AML-193 (cell line): ENCODE measurements around the gene NMT1.

Source experiments
- DNase-seq, 2 experiments: peaks; one replicate each; lab custom pipeline; 2025; lab: John Stamatoyannopoulos, UW

NMT1 gene

DNA sequence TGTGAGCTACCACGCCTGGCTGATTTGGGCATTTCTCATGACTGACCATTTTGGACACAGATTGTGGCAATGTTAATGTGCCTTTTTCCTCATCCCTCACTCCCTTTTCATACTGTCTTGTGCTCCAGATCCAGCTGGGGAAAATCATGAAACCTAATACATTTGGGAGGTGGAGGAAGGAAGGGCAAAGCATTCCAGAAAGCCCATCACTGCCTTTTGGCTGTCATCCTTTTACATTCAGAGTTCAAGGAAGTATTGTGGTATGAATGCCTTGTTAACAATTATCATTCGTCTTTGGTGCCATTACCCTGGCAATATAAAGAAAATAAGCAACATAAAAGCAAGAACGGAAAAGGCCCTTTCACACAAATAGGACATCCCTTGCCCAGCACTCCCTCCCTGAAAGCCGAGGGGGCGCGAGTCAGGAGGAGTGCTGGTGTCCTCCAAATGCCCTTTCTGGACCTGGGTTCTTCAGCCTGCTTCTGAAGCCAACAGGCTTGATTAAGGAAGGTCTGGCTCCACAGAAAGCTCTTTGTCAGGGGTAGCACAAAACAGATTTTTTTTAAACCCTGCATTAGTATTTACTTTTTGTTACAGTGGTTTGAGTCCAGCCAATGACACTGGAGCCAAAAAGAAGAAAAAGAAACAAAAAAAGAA lies 20.1 kb downstream of the NMT1 start:
- DNase-seq = no peak

DNA sequence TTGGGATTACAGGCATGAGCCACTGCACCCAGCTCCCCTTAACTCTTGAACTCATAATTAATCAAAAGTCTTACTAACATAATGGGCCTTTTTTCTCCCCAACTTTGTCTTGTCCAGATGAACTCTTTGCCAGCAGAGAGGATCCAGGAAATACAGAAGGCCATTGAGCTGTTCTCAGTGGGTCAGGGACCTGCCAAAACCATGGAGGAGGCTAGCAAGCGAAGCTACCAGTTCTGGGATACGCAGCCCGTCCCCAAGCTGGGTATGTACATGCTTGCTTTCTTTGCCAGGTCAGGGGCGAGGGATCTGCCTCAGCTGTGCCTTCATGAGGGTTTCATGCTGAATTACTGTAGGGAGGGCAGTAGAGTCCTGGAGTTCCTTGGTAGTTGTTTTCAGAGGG lies 25.3 kb downstream of the NMT1 start:
- DNase-seq = no peak

DNA sequence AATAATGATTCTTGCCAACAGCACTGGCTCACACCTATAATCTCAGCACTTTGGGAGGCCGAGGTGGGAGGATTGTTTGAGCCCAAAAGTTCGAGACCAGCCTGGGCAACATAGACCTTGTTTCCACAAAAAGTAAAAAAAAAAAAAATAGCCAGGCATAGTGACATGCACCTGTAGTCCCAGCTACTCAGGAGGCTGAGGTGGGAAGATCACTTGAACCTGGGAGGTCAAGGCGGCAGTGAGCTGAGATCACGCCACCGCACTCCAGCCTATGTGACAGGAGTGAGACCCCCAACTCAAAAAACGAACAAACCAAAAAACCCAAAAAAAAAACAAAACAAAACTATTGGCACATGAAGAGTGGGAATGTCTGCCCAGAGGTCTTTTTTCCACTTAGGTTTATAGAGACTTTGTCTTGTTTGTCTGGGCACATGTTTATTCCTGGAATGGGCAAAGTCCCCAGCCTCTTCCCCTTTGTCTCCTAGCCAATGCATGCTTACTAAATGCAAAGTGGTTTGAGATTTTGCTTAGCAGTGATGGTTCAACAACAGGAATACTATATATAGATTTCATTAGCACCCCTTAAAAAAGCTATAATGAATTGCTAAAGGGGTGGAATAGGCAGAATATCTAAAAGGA lies 25.9 kb downstream of the NMT1 start:
- DNase-seq = no peak

DNA sequence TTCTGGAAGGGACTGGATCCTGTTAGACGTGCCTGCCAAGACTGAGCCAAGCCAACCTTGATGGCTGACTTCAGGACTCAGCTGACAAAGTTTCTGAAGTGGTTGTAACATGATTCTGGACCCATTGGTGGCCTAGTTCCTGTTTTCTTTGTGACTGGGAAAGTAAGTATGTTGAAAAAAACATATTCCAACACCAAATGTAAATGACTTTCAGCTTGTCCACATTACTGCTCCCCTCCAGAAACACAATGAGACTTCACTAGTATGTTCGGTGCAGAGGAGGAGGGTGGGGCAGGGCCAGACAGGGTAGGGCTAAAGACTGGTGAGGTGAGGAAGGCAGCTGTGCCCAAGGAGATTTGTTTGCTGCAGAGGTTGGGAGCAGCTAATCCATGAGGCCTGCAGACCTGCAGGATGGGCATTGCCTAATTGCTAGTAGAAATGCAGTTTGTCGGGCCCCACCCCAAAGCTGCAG lies 26.4 kb downstream of the NMT1 start:
- DNase-seq = no peak

DNA sequence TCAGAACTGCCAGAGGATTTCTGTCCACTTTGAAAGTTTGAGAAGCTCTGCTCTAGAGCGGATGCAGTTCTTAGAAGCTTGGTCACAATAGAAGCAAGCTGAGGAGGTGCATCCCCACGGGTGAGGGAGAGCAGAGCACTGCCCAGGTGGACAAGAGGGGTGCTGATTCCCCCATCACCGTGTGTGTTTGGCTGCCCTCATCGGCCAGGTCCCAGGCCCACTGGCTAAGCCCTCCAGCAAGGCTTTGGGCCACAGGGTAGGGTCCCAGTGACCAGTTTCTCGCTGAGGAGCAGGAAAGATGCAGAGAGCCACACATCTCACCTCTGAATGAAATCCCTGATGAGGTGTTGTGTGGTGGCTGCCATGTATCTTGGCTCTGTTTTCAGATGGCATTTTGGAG lies 26.9 kb downstream of the NMT1 start:
- DNase-seq = no peak

DNA sequence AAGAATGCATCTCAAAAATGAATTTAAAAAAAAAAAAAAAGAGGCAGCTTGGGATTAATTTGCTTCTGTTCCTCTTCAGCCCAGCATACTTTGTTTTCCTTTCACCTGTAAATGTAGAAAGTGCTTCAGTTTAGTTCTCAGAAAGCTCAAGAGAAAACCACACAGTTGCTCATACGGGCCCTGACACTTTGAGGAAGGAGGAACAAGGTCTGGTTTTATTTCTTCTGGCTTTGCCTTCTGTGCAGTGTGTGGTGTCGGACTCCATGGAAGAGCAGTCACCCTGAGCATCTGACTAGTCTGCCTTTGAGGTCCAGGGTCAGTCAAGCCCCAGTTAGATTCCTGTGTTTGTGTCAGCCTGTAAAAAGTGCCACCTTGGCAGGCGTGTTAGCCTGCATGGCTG lies 27.6 kb downstream of the NMT1 start:
- DNase-seq = no peak

DNA sequence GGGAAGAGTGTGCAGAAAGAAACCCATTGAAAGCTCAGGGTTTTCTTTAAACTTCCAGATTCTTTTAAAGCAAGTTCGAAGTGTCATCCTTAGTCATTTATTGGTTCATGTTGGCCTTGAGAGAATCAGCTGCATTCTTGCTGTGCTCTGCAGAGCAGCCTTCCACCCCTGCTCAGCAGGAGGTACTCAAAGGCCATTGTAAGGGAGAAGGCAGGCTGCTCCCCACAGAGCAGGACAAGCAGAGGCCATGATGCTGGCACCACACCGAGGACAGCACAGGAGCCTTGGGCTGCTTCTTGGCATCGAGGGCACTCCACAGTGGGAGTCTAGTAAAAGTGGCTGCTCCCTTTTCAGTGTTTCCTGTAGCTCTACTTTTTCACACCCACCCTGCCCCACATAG lies 29.6 kb downstream of the NMT1 start:
- DNase-seq = no peak

DNA sequence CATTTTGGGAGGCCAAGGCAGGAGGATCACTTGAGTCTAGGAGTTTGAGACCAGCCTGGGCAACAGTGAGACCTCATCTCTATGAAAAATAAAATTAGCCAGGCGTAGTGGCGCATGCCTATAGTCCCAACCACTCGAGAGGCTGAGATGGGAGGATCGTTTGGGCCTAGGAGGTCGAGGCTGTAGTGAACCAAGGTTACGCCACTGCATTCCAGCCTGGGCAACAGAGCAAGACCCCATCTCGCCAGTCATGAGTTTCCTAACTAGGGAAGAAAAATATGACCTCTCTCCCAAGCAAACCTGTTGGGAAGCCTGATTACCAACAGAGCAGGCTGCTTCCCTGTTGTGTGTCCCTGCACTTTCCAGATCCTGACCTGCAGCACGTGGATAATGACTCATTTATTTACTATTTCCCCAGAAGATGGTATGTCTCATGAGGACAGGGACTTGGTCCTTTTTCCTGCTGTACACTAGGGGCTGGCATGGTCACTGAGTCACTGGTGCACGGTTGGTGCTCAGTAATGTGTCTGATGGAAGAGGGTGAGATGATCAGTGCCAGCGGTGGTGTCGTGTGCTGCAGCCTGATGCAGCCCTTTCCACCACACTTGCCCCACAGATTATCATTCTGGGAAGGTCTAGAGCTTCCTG lies 30.8 kb downstream of the NMT1 start:
- DNase-seq = no peak

DNA sequence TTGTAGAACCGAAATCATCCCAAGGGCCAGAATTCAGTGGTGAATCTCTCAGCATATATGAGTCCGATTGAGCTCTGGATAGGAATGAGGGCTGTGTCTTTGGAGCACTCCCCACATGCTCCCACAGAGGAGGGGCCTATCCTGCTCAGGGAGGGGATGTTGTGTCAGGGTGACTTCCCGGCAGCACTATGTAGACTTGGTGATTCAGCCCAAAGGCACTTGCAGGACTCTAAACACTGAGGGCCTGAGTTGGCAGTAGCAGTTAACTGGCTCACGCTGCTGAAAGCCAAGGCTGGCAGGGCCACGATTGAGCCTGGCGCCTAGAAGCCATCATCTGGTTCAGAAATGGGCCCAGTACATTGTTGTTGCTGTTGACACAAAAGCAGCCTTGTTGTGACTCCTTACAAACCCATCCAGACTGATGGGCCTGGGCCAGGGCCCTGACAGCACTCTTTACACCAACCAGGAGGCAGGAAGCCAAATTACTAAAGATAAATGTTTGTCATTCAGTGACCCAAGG lies 31.9 kb downstream of the NMT1 start:
- no peak for DNase-seq

DNA sequence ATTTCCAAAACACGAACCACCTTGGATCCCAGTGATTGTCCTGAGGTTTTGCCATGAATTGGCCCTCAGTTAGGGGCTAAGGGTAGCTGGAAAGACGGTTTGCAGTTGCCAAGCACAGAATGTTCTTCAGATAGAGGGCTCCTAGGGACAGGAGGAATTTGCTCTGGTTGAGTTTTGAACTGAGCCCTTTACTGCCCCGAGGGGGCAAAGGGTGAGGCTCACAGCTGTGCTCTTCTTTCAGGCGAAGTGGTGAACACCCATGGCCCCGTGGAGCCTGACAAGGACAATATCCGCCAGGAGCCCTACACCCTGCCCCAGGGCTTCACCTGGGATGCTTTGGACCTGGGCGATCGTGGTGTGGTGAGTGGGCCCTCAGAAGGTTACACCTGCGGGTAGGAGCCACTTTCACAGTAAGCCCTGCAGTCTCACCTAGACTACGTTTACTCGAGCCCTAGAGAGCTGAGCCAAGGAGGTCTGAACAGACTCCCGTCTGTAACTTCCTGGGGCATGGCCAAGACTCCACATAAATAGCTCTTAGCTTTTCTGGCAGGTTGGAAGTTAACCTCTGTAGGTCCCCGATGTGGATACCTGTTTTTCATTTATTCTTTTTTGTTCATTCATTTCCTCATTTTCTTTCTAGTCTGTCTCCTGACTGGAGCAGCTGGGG lies 32.5 kb downstream of the NMT1 start:
- no peak for DNase-seq

DNA sequence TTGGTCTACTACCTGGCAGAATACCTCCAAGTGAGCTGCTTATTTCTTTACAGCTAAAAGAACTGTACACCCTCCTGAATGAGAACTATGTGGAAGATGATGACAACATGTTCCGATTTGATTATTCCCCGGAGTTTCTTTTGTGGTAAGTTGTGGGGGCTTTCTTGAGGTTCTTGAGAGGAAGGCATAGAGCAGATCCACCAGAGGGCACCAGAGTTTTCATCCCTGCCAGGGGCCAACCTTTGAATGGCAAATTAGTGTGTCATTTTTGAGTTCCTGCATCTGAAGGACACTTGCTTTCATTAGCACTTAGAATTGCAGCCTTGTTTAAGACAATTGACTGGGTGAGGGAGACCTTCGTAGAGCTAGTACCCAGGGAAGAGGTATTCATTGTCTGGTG lies 35.0 kb downstream of the NMT1 start:
- DNase-seq = peak; percentile 36 to 56

DNA sequence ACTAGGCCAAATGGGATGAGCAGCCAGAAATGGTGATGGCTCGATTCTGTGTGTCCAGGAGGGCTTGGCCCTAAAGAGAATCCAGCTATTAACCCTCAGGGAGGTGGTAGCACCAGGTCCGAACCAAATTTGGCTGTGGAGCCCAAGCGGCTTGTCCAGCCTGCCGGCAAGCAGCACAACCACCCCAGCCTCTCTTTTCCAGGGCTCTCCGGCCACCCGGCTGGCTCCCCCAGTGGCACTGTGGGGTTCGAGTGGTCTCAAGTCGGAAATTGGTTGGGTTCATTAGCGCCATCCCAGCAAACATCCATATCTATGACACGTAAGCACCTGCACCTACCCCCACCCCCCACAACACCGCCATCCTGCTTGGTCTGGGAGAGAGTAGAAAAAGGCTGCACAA lies 35.8 kb downstream of the NMT1 start:
- no peak for DNase-seq

DNA sequence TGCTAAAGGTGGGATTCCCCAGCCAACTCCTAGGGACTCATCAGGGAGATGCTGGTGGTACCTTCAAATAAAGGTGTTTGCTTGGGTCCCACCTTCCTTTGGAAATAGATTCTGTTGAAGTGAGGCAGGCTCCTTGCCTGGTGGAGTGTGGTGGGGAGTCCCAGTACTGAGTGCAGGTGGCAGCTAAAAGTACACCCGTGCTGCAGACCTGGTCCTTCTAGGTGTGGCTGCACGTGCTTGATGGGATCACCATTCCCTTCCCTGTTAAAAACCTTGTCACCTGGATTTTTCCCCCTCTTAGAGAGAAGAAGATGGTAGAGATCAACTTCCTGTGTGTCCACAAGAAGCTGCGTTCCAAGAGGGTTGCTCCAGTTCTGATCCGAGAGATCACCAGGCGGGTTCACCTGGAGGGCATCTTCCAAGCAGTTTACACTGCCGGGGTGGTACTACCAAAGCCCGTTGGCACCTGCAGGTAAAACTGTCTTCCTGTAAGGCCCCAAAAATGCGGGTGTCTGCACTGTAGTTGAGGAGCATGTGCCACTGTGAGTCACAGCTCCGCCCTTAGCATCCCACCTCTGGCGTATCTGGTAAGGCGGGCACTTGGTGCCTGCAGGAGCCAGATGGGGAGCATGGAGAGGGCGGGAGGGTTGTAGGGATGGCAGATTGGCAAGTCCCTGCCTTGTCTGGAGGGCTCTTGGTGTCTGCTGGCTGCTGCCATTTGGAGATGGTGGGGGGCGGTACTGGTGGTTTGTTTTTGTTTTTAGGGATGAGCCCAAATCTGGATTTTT lies 37.2 kb downstream of the NMT1 start:
- no peak for DNase-seq

DNA sequence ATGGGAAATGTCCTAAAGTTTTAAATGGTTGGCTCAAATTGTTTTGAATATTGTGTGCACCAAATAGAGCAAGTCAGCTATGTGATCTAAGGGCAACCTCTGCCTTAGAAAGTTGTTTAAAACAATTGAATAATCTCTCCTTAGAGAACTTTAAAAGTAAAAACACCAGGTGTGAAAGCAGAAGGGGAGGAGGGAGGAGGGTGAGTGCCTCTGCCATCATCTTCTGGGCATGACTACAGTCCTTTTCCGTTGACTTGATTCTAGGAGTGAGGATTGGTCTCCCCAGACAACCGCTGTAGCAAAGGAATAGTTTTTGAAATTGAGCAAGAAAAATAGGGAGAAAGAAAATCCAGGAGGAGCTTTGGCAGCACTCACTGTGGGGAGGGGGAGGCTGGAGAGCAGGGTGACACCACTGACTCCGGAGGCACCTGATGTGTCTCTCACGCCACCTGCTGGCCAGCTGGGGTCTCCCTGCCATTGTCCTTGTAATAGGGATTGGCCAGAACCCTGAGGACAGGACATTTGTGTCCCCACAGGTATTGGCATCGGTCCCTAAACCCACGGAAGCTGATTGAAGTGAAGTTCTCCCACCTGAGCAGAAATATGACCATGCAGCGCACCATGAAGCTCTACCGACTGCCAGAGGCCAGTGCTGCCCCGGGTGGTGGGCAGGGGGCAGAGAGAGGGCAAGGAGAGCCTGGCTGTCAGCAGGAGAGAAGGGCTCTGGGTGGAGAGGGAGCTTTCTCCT lies 37.9 kb downstream of the NMT1 start:
- peak; percentile 79 to 82 for DNase-seq

DNA sequence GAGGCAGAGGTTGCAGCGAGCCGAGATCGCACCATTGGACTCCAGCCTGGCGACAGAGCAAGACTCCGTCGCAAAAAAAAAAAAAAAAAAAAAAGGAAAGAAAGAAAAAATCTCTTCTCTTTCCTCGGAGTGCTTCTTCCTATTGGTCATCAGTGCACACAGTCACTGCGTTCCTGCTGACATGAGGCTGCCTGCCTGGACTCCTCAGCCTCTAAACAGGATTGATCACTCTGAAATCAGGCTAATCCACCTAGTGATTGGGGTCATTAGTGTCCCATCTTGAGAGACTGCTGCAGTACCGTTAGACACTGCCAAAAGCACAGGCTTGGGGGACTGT lies 40.4 kb downstream of the NMT1 start:
- no peak for DNase-seq

DNA sequence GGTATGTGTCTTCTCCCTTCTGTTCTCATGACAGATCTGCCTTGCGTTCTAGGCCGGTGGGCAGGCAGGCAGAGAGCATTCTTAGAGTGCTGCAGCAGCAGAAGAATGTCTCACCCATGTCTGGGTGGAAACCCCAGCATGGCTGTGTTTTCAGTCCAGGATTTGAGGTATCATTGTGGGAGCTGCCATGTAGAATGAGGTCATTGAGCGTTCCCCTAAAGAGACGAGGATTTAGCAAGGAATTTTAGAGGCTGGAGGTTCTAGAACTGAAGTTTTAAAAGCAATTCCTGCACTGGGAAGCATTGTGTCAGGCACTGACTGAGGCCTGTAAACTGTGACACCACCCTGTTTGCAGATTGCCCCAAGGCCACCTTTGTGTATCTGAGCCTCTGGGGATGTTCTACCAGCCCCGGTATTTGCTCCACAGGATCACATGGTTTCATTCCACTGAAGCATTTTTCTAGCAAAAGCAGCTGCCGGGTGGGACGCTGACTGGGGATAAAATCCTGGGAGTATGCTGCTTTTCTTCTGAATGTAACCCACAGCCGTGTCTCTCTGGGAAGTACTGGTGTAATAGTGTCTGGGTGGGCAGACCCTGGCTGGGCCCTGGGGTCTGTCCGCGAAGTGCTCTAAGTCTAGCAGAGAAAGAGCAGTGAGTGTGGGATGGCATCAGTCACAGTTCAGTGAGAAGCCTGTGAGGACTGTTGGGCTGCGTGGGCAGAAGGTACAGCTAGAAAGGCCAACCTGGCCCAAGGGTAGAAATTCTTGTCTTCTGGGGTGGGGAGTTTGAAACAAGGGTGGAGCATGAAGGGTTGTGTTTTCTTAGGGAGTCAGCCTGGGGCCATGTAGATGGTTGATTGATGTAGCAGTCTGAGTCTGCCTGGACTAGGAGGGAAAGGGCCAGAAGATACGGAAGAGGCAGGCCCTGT lies 41.0 kb downstream of the NMT1 start:
- no peak for DNase-seq

DNA sequence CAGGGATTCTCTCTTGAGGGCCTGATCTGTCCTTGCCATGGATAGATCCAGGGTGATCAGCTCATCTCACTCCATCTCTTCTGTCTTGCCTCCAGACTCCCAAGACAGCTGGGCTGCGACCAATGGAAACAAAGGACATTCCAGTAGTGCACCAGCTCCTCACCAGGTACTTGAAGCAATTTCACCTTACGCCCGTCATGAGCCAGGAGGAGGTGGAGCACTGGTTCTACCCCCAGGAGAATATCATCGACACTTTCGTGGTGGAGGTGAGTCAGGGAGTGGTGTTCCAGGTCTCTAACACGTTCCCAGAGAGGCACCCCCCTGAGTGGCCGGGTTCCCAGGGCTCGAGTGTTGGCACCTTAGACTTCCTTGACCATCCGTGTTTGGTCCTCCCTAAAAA lies 41.7 kb downstream of the NMT1 start:
- DNase-seq = no peak

DNA sequence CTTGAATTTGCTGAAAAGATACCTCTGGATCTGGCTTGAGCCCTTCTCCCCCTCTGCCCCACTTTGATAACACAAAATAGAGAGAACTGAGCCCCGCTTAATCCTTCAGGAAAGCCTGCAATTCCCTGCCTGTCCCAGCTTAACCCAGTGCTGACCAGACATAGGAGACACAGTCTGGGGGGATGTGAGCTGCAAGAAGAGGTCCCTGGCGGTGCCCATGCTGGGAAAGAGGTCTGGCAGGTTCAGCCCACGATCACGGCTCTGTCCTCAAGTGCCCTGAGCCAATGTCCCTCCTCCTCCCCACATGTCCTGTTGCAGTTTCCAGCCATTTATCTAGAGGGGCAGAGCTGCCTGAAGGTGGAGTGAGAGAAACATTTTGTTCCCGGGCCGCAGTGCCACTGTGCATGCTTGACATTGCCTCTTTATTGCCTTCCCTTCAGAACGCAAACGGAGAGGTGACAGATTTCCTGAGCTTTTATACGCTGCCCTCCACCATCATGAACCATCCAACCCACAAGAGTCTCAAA lies 42.2 kb downstream of the NMT1 start:
- DNase-seq = no peak

DNA sequence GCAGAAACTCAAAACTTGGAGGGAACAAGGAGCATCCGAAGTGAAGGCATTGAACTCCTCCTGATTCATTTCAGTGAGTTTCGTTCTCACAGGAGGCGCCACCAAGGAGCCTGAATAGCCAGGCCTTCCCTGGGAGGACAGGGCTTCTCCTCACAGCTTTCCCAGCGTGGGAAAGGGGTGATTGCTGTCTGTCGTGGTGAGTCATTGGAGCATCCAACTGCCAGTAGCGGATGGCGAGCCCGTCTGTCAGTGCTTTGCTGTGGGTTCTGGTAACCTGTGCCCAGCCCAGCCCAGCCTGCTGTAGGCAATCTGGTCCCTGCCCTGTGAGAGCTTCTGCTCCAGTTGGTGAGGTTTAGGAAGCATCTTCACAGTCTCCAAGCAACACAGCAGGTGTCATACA lies 42.9 kb downstream of the NMT1 start:
- DNase-seq = no peak

DNA sequence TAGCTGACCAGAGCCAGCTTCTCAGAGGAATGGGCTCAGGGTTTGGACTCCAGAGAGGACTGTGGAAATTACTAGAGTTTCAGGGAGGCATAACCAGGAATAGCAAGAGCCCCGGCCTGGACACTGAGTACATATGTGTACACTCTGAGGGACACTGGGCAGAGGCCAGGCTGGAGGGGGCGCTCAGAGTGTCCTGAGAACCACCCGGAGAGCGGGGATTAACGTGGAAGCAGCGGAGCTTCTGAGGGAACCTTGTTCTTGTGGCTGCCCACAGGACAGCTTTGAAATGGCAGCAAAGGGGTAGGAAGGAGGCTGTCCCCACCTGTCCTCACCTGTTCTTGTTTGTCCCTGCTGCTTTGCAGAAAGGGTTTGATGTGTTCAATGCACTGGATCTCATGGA lies 43.4 kb downstream of the NMT1 start:
- DNase-seq = no peak
